ENCODE measurements around the gene PPP2R3A.

The PPP2R3A gene

DNA sequence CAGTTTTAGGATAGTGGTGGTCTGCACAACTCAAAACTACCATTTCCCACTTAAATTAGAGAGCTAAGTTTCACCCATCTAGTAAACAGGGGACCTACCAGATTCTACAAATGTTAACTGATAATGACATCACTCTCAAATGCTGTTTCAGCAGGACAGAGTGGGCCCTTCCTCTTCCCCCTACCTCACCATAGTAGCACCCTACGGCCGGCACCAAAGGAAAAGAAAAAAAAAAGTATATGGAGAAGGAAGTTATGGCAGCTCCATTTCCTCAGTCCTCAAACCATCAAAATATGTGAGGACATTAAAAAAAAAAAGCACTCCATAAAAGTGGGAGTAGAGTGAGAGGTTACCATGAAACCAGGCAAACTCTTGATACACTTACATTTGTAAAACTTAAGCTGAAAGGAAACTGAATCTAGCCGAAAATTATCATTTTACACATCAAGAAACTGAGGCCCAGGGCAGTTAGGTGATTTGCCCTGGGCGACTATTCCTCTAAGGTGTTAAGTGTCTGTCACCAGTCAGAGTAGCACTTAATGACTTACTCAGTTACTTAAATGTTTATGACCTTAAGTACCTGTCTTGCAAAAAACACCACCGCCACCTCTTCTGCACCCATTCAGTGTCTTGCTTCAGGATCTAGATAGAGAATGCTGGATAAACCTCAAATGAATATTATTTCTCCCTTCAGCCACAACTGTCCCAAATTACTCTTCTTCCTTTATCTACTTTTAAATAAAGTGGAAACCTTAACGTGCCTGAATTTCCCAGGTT lies 227.9 kb downstream of the PPP2R3A start:
- H3K4me1 ChIP-seq (ENCODE audit: low read length), result peaks cover 13% of the 10 kb centered on the region
- no peak overlapping the region for H2AFZ ChIP-seq (ENCODE audit: low read length)
- H3K9me3 ChIP-seq (replicated peaks; ENCODE audit: insufficient read depth, low read length), result no peaks in the 10 kb centered on the region
- peak overlapping the region; percentile 76 for H3K4me3 ChIP-seq (ENCODE audit: low read length)
- peak overlapping the region; percentile 98; the same call in 1 of the 2 replicates for H3K27ac ChIP-seq (ENCODE audit: low read length)
- DNase-seq, result peak; percentile 34
- no peaks in the 10 kb centered on the region for H3K9me2 ChIP-seq (replicated peaks; ENCODE audit: insufficient read depth, low read length)
- H3F3A ChIP-seq (ENCODE audit: insufficient read depth, low read length), result peaks cover 61% of the 10 kb centered on the region
- H3K36me3 ChIP-seq (replicated peaks; ENCODE audit: insufficient read depth, low read length), result no peaks in the 10 kb centered on the region
- H4K20me1 ChIP-seq (ENCODE audit: insufficient read depth, low read length), result peaks cover 58% of the 10 kb centered on the region
- peak overlapping the region; percentile 96 for H3K9ac ChIP-seq (ENCODE audit: low read length)
- H3K4me2 ChIP-seq (ENCODE audit: low read depth, low read length), result peak overlapping the region; percentile 85
- TF ChIP-seq EZH2 (optimal IDR thresholded peaks at IDR 0.05; ENCODE audit: low read depth, low read length) (no peak), EZH2phosphoT487 (IDR thresholded peaks at IDR 0.05; ENCODE audit: low read length) (no peak), CTCF (IDR thresholded peaks at IDR 0.05; ENCODE audit: low read length) (no peak)
- peaks cover 80% of the 10 kb centered on the region for H3K79me2 ChIP-seq (ENCODE audit: low read length)
- H3K27me3 ChIP-seq (replicated peaks; ENCODE audit: insufficient read depth, low read length), result no peaks in the 10 kb centered on the region

GRCh38 chr3:136194409-136195257 lies 229.1 kb downstream of the PPP2R3A start:
- Histone ChIP-seq H3F3A (ENCODE audit: insufficient read depth, low read length) (peaks cover 62% of the 10 kb centered on the region), H3K9me2 (replicated peaks; ENCODE audit: insufficient read depth, low read length) (no peaks in the 10 kb centered on the region), H3K4me1 (ENCODE audit: low read length) (peaks cover 10% of the 10 kb centered on the region), H3K4me3 (ENCODE audit: low read length) (peak overlapping the region; percentile 76), H3K9ac (ENCODE audit: low read length) (peak overlapping the region; percentile 96), H3K9me3 (replicated peaks; ENCODE audit: insufficient read depth, low read length) (no peaks in the 10 kb centered on the region), H3K36me3 (replicated peaks; ENCODE audit: insufficient read depth, low read length) (no peaks in the 10 kb centered on the region), H3K27ac (ENCODE audit: low read length) (peak overlapping the region; percentile 98), H3K79me2 (ENCODE audit: low read length) (peaks cover 68% of the 10 kb centered on the region), H3K4me2 (ENCODE audit: low read depth, low read length) (peak overlapping the region; percentile 85), H3K27me3 (replicated peaks; ENCODE audit: insufficient read depth, low read length) (no peaks in the 10 kb centered on the region), H4K20me1 (ENCODE audit: insufficient read depth, low read length) (peaks cover 47% of the 10 kb centered on the region), H2AFZ (ENCODE audit: low read length) (no peak overlapping the region)
- peak; percentile 59 for DNase-seq
- TF ChIP-seq EZH2phosphoT487 (IDR thresholded peaks at IDR 0.05; ENCODE audit: low read length) (no peak), EZH2 (optimal IDR thresholded peaks at IDR 0.05; ENCODE audit: low read depth, low read length) (no peak), CTCF (IDR thresholded peaks at IDR 0.05; ENCODE audit: low read length) (no peak)

DNA sequence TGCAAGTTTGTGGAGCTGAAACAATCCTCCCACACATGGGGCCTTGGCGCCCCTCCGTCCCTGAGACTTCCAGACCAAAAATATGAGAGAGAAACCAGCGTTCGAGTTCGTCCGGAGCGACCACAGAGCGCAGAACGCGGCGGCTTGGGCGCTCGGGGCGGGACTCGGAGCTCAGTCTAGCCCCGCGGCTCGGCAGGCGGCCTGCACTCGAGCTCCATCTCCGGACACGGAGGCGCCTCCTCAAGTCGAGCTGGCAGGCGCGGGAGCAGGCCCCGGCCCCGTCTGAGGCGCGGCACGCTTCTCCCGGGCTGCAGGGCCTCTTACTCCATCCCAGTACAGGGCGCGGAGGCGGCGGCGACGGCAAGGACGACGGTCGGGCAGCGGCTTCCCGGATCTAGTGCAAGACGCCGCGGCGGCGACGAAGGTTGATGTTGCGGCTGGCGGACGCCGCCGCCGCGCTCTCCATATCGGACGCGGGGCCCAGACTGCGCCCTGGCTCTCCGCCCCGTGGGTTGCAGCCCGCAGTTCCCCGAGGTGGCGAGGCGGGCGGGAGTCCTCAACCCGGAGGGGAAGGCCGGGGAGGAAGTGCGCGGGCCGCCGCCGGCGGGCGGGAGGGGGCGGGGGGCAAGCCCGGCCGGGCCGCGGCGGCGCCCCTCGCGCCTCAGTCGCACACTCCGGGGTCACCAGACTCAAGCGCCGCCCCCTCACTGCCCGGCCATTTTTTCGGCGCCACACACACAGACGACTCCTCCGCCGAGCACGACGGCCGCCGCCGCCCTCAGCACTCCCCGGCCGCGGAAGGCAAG lies 229.9 kb downstream of the PPP2R3A start:
- DNase-seq, result peak; percentile 69
- Histone ChIP-seq H3K4me2 (ENCODE audit: low read depth, low read length) (peak overlapping the region; percentile 85), H3K27me3 (replicated peaks; ENCODE audit: insufficient read depth, low read length) (no peaks in the 10 kb centered on the region), H3K27ac (ENCODE audit: low read length) (peak overlapping the region; percentile 98), H3K36me3 (replicated peaks; ENCODE audit: insufficient read depth, low read length) (no peaks in the 10 kb centered on the region), H4K20me1 (ENCODE audit: insufficient read depth, low read length) (peaks cover 38% of the 10 kb centered on the region), H3K4me3 (ENCODE audit: low read length) (peak overlapping the region; percentile 76), H3K4me1 (ENCODE audit: low read length) (peaks cover 10% of the 10 kb centered on the region), H3F3A (ENCODE audit: insufficient read depth, low read length) (peaks cover 62% of the 10 kb centered on the region), H3K79me2 (ENCODE audit: low read length) (peaks cover 60% of the 10 kb centered on the region), H3K9me3 (replicated peaks; ENCODE audit: insufficient read depth, low read length) (no peaks in the 10 kb centered on the region), H2AFZ (ENCODE audit: low read length) (no peak overlapping the region), H3K9me2 (replicated peaks; ENCODE audit: insufficient read depth, low read length) (no peaks in the 10 kb centered on the region), H3K9ac (ENCODE audit: low read length) (peak overlapping the region; percentile 96)
- TF ChIP-seq EZH2 (optimal IDR thresholded peaks at IDR 0.05; ENCODE audit: low read depth, low read length) (no peak), EZH2phosphoT487 (IDR thresholded peaks at IDR 0.05; ENCODE audit: low read length) (no peak), CTCF (IDR thresholded peaks at IDR 0.05; ENCODE audit: low read length) (no peak)
